Effector memory CD4-positive, alpha-beta T cell (primary cell): ENCODE data around the gene TMEM209.
"Not testable (repeated sequence)": the region's sequence is repeated elsewhere in the genome, so short reads cannot be mapped to it uniquely, and the experiment has no call there.

Experiments
- DNase-seq, 3 donors: peaks; one replicate each; pipeline ENCODE4 v3.0.0-alpha.2; 2020
- H3K27ac ChIP-seq: 2 replicates; pipeline ENCODE4 v1.7.0; 2013; ENCODE audit warnings: mild to moderate bottlenecking, low read length, moderate library complexity; ENCODE audit not compliant: insufficient read depth, poor library complexity, severe bottlenecking
- H3K27me3 ChIP-seq: replicated peaks from 2 replicates; pipeline ENCODE4 v1.7.0; 2013; ENCODE audit warnings: mild to moderate bottlenecking, low read length; ENCODE audit not compliant: insufficient read depth, control insufficient read depth, poor library complexity, severe bottlenecking
- H3K36me3 ChIP-seq: 2 replicates; pipeline ENCODE4 v1.7.0; 2013; ENCODE audit warnings: mild to moderate bottlenecking, low read length, moderate library complexity; ENCODE audit not compliant: control insufficient read depth, insufficient read depth
- H3K4me1 ChIP-seq: 2 replicates; pipeline ENCODE4 v1.7.0; 2013; ENCODE audit warnings: low read length, mild to moderate bottlenecking; ENCODE audit not compliant: control insufficient read depth, insufficient read depth, poor library complexity, severe bottlenecking
- H3K4me3 ChIP-seq: 2 replicates; pipeline ENCODE4 v1.7.0; 2013; ENCODE audit warnings: low read length, low read depth, mild to moderate bottlenecking; ENCODE audit not compliant: insufficient read depth, poor library complexity, severe bottlenecking
- H3K9me3 ChIP-seq: 2 replicates; pipeline ENCODE4 v1.7.0; 2013; ENCODE audit warnings: mild to moderate bottlenecking, low read length, moderate library complexity; ENCODE audit not compliant: control insufficient read depth

Gene TMEM209

GRCh38 chr7:130232209-130232608 is 27.0 kb upstream of the TMEM209 start:
- Histone ChIP-seq H3K4me3 (no peak overlapping the region), H3K27me3 (no peaks in the 10 kb centered on the region), H3K36me3 (no peaks in the 10 kb centered on the region), H3K4me1 (no peaks in the 10 kb centered on the region), H3K27ac (no peak overlapping the region), H3K9me3 (no peaks in the 10 kb centered on the region)
- no peak for DNase-seq

GRCh38 chr7:130231792-130232191 is 26.6 kb upstream of the TMEM209 start:
- DNase-seq, result no peak
- no peaks in the 10 kb centered on the region for H3K4me1 ChIP-seq
- H3K9me3 ChIP-seq, result no peaks in the 10 kb centered on the region
- no peaks in the 10 kb centered on the region for H3K36me3 ChIP-seq
- H3K4me3 ChIP-seq, result no peak overlapping the region
- no peaks in the 10 kb centered on the region for H3K27me3 ChIP-seq
- no peak overlapping the region for H3K27ac ChIP-seq

GRCh38 chr7:130229981-130230380 is 24.8 kb upstream of the TMEM209 start:
- H3K4me1 ChIP-seq, H3K27me3 ChIP-seq, H3K36me3 ChIP-seq, H3K27ac ChIP-seq, H3K9me3 ChIP-seq, DNase-seq, H3K4me3 ChIP-seq: not testable (repeated sequence)

GRCh38 chr7:130228840-130229502 is 23.8 kb upstream of the TMEM209 start:
- no peak overlapping the region for H3K4me3 ChIP-seq
- no peaks in the 10 kb centered on the region for H3K27me3 ChIP-seq
- H3K27ac ChIP-seq, result no peak overlapping the region
- H3K4me1 ChIP-seq, result no peaks in the 10 kb centered on the region
- no peak for DNase-seq
- H3K36me3 ChIP-seq, result no peaks in the 10 kb centered on the region
- no peaks in the 10 kb centered on the region for H3K9me3 ChIP-seq

- Histone ChIP-seq H3K27me3 (no peaks in the 10 kb centered on the region), H3K36me3 (no peaks in the 10 kb centered on the region), H3K4me1 (no peaks in the 10 kb centered on the region), H3K4me3 (no peak overlapping the region), H3K27ac (no peak overlapping the region), H3K9me3 (no peaks in the 10 kb centered on the region)
- no peak for DNase-seq
Observed at GRCh38 chr7:130227883-130228575, 22.8 kb upstream of the TMEM209 start.

- H3K27me3 ChIP-seq, result no peaks in the 10 kb centered on the region
- no peaks in the 10 kb centered on the region for H3K9me3 ChIP-seq
- H3K4me1 ChIP-seq, result no peaks in the 10 kb centered on the region
- no peak overlapping the region for H3K27ac ChIP-seq
- no peak overlapping the region for H3K4me3 ChIP-seq
- DNase-seq, result no peak
- H3K36me3 ChIP-seq, result no peaks in the 10 kb centered on the region
Observed at GRCh38 chr7:130226333-130226732, 21.1 kb upstream of the TMEM209 start.

- not testable (repeated sequence) for DNase-seq, H3K4me1 ChIP-seq
Observed at GRCh38 chr7:130224923-130225322, 19.7 kb upstream of the TMEM209 start.

GRCh38 chr7:130224210-130224609 is 19.0 kb upstream of the TMEM209 start:
- no peaks in the 10 kb centered on the region for H3K27me3 ChIP-seq
- H3K9me3 ChIP-seq, result no peaks in the 10 kb centered on the region

More at GRCh38 chr7:130224923-130225322, 19.7 kb upstream of the TMEM209 start:
- not testable (repeated sequence) for H3K27me3 ChIP-seq, H3K27ac ChIP-seq, H3K9me3 ChIP-seq, H3K36me3 ChIP-seq, H3K4me3 ChIP-seq

GRCh38 chr7:130223646-130224045 is 18.4 kb upstream of the TMEM209 start:
- Histone ChIP-seq H3K4me3 (no peak overlapping the region), H3K27ac (no peak overlapping the region), H3K27me3 (no peaks in the 10 kb centered on the region), H3K9me3 (no peaks in the 10 kb centered on the region), H3K4me1 (no peaks in the 10 kb centered on the region), H3K36me3 (no peaks in the 10 kb centered on the region)
- no peak for DNase-seq

More at GRCh38 chr7:130224210-130224609, 19.0 kb upstream of the TMEM209 start:
- Histone ChIP-seq H3K4me3 (no peak overlapping the region), H3K27ac (no peak overlapping the region), H3K4me1 (no peaks in the 10 kb centered on the region), H3K36me3 (no peaks in the 10 kb centered on the region)
- DNase-seq, result no peak

- Histone ChIP-seq H3K4me3 (no peak overlapping the region), H3K4me1 (no peaks in the 10 kb centered on the region)
Observed at GRCh38 chr7:130221746-130222145, 16.5 kb upstream of the TMEM209 start.

More at GRCh38 chr7:130221746-130222145, 16.5 kb upstream of the TMEM209 start:
- no peaks in the 10 kb centered on the region for H3K36me3 ChIP-seq
- no peak overlapping the region for H3K27ac ChIP-seq
- no peak for DNase-seq
- no peaks in the 10 kb centered on the region for H3K9me3 ChIP-seq
- no peaks in the 10 kb centered on the region for H3K27me3 ChIP-seq
